Measurements from ENCODE around the gene CRYBA2. TPM values are rescaled to one million over a fixed set of nuclear protein-coding genes. Genes with fewer than 3 reads are reported as not detected.

The CRYBA2 gene
- total and polyA plus RNA-seq, 2 of the 8 experiments (the other 6 are each of a cell fraction or from before 2014, with no cell fraction given): not detected

DNA sequence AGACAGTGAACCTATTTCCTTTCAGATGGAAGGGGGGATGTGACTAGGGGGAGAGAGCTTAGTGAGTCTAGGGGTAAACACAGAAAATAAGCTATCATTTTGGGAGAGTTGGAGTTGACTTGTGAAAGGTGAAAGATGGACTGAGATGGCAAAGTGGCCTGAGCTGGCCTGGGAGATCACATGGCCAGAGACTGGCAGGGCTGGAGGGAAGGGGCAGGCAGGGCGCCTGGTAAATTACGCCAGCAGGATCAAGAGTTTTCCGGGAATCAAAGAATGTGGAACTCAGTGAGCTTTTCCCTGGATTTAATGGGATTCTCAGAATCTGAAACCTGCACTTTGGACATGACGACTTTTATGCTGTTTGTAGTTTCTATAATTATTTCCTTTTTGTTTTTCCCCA is 48.9 kb upstream of the CRYBA2 start (continued):
- TF ChIP-seq, protein P1, sequence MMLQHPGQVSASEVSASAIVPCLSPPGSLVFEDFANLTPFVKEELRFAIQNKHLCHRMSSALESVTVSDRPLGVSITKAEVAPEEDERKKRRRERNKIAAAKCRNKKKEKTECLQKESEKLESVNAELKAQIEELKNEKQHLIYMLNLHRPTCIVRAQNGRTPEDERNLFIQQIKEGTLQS (IDR thresholded peaks at IDR 0.05; ENCODE audit: insufficient read depth, low read depth, low read length): no peak
- TF ChIP-seq PHF8 (conservative IDR thresholded peaks at IDR 0.05; ENCODE audit: low read depth, low read length) (no peak), EGR1 (IDR thresholded peaks at IDR 0.05; ENCODE audit: borderline replicate concordance, low read depth, low read length) (no peak)
